GM21515 (cell line): Measurements from ENCODE around the gene CCDC28B.
A peak's percentile ranks its signal among the peaks of the same experiment; 100 is the strongest.

Experiments
- ATAC-seq: cut with Tn5 transposase; IDR thresholded peaks from one replicate; pipeline ENCODE4 v1.9.1; 2021; ENCODE audit not compliant: unreplicated experiment

Gene CCDC28B

DNA sequence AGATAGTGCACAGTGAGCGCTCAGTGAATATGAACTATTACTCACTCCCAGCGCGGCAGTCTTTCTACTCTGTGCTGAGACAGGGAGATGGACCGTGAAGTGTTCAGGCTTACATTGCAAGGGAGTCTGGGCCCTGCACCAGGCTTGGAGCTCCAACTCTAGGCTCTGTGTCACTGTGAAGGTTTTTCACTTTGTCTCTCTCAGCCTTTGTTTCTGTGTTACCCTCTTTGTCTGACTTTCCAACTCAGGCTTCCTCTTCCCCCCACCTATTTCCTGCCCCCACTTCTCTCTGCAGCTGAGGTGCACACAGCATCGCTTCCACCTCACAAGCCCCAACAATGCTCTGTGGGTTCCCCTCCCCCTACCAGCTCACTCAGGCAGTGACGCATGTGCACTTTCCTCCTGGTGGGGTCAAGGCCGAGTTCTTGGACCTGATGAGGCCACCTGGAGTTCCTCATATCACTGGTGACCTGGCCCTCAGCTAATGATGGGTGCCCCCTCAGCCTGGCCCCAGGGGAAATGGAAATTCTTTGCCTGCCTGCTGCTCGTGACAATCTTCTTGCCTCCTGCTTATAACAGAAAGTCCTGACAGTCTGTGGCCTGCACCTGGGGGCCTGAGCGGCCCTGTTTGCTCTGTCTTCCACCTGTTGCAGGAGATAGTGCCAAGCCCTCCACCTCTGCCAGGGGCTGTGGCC is 49.6 kb downstream of the CCDC28B start:
- peak; percentile 61 for ATAC-seq

- no peak for ATAC-seq
Measured at GRCh38 chr1:32250893-32251716, 50.7 kb downstream of the CCDC28B start, which contains the start of gene LCK. Gene LCK, plus strand, starts transcription at chr1:32251265. Its CDS starts 23,065 bp downstream, at chr1:32274330.
